GM12873 (cell line): Measurements from ENCODE around the gene TGFBI.

Source experiments
- TF ChIP-seq, protein P1 (sequence below): IDR thresholded peaks from 2 replicates; pipeline ENCODE4 v1.5.1; 2012; ENCODE audit warnings: low read depth, mild to moderate bottlenecking, moderate library complexity, low read length, control low read depth; ENCODE audit not compliant: insufficient read depth; ENCODE audit errors: missing control alignments

Gene TGFBI

DNA sequence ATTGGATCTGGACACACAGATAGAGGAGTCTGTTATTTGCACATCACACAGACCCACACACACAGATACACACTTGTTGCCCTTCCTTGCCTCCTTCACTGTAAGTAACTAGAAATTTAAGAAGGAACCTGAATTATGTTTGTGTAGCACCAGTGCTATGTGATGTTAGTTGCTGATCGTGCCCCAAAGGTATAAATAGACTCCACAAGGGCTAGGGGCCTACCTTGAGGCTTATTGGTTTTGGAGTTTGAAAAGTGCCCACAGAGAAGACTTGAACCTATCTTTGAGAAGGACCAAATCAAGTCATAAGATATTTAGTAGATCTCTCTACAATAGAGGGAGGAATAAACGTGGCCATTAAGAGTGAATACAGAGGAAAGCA is 8.8 kb upstream of the TGFBI start:
- TF ChIP-seq, protein P1, sequence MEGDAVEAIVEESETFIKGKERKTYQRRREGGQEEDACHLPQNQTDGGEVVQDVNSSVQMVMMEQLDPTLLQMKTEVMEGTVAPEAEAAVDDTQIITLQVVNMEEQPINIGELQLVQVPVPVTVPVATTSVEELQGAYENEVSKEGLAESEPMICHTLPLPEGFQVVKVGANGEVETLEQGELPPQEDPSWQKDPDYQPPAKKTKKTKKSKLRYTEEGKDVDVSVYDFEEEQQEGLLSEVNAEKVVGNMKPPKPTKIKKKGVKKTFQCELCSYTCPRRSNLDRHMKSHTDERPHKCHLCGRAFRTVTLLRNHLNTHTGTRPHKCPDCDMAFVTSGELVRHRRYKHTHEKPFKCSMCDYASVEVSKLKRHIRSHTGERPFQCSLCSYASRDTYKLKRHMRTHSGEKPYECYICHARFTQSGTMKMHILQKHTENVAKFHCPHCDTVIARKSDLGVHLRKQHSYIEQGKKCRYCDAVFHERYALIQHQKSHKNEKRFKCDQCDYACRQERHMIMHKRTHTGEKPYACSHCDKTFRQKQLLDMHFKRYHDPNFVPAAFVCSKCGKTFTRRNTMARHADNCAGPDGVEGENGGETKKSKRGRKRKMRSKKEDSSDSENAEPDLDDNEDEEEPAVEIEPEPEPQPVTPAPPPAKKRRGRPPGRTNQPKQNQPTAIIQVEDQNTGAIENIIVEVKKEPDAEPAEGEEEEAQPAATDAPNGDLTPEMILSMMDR: no peak

DNA sequence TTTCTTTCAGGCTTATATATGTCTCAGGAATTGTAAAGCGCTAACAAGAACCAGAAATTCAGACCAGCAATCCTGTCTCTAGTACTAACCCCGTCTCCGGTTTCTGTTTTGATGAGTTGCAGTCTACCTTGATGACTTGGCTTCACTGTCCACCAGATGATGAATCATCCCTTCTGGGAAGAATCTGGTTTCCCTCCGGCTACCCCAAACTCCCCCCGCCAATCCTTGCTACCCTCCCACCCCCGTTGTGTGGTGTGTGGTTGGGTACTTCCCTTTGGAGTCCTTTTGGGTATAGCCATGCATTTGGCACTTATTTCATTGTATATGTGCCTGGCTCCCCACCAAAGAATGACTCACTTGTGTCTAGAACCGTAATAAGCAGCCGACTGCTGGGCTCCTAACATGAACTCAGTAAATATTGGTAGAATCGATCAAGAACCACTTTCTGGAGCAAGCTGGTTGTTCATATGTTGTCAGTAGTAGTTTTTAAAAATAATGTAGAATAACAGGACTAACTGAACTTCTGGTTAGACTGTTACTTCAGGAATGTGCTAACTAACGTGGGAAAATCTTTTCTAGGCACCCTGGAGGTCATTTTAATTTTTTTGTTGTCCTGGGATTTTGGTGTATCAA is 8.3 kb upstream of the TGFBI start:
- TF ChIP-seq, protein P1: no peak

DNA sequence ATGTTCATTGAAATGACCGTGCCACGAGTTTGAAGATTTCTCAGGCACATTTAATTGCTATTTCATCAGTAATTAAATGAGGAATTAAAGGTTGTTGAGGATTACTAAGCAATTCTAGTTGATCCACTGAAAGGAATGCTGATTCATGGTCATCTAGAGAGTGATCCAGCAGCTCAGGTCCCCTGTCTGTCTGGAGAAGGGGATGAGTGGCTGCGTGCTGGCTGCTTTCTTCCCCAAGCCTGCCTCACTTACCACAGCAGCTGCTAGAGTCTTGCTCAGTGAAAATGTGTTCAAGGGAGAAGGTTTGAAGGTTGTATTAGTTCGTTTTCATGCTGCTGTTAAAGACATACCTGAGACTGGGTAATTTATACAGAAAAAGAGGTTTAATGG is 7.8 kb upstream of the TGFBI start:
- TF ChIP-seq, protein P1: no peak

DNA sequence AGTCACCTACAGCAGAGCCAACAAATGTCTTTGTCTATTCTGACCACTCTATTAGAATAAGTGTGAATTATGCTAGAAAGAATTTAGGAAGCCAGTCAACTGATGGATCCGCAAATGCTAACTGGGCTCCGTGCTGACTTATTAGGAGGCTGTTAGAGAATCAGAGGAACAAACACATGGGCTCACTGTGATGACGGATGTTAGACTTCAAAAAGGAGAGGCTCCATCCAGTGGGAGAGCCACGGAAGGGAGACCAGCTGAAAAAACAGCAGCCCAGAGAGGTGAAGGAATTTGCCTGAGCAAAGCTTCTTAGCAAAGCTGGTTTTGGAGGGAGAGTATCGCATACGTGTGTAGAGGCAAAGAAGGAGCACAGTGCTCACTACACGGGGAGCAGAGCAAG is 5.8 kb upstream of the TGFBI start:
- TF ChIP-seq, protein P1: no peak

DNA sequence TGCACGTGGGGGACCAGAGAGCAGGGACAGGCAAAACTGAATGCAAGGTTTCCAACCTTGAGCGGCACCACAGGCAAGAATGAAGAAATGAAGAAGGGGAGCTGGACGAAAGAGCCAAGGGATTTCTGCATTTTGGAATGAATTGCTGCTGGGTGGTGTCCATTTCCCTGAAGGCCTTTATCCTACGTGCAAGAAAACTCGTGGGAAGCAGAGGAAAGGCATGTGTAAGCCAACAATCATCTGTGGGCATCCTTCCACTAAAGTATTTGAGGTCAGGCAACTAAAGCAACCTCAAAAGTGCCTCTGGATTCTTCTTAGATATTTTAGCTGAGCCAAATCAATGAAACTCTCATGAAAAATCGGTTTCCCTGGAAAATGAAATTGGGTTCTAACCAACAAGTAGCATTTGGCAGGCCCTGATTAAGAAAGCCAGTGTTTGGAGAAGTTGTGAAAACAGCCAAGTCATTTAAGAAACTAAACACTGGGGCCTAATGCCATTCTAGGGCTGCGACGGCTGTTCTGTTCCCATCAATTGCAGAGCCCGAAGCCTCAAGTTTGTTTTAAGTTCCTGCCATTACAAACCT is 4.7 kb upstream of the TGFBI start:
- TF ChIP-seq, protein P1: no peak

DNA sequence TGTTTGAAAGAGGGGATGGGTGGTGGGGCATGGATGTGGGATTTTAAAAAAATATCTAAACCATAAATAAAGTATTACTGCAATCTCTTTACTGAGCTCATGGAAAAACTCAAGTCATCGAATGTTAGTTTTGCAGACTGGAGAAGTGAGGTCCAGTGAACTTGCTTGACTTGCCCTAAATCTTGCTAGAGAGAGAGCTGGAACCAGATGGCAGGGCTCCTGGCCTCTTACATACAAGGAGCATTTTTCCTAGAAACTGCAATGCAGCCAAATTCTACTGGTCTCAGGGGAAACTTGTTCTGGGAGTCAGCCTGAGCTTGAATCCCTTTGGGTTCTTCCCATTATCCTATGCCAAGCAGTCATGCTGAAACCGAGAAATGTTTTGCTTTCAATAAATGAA is 2.9 kb upstream of the TGFBI start:
- TF ChIP-seq, protein P1: no peak

DNA sequence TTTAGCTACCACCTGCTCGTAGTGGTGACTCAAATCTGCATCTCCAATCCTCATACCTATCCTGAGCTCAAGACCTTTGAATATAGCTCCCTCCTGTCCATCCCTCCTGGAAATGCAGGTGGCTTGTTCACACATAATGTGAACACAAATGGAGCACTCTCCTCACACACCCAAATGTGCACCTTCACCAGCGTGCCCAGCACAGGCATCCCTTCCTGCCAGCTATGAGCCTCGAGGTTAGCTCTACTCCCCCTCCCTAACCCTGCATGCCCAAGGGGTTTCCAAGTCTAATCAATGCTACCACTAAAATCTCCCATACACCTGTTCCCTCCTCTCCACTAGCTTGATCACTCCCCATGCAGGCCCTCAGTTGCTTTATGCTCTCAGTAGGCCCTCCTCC is 2.2 kb upstream of the TGFBI start:
- TF ChIP-seq, protein P1: no peak
